ENCODE results near the gene MGMT.

The MGMT gene

GRCh38 chr10:129784891-129785290 lies 317.9 kb downstream of the MGMT start:
- DNase-seq (ENCODE audit: low spot score) = no peak
- TF ChIP-seq, protein P1, sequence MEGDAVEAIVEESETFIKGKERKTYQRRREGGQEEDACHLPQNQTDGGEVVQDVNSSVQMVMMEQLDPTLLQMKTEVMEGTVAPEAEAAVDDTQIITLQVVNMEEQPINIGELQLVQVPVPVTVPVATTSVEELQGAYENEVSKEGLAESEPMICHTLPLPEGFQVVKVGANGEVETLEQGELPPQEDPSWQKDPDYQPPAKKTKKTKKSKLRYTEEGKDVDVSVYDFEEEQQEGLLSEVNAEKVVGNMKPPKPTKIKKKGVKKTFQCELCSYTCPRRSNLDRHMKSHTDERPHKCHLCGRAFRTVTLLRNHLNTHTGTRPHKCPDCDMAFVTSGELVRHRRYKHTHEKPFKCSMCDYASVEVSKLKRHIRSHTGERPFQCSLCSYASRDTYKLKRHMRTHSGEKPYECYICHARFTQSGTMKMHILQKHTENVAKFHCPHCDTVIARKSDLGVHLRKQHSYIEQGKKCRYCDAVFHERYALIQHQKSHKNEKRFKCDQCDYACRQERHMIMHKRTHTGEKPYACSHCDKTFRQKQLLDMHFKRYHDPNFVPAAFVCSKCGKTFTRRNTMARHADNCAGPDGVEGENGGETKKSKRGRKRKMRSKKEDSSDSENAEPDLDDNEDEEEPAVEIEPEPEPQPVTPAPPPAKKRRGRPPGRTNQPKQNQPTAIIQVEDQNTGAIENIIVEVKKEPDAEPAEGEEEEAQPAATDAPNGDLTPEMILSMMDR (IDR thresholded peaks at IDR 0.05; ENCODE audit: extremely low read depth, missing control alignments) = no peak

DNA sequence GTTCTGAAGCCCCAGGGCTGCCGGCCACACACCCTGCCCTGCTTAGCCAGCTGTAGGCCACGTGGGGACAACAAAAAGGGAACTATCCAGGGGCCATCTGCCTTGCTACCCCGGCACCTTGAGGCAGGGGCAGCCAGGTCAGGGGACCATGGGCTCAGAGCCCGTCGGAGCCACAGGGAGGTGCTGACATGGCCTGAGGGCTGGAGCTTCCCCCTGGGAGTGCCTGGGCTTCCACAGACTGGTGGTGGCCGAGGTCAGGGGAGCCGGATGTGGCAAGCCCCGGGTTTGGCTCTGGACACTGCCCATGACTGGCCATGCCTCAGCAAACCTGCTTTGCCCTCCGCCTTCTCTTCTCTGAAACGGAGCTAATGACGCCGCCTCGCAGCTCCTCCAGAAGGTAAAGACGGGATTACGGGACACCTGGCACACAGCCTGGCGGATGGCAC lies 318.5 kb downstream of the MGMT start:
- TF ChIP-seq, protein P1 (IDR thresholded peaks at IDR 0.05; ENCODE audit: extremely low read depth, missing control alignments) = no peak
- no peak for DNase-seq (ENCODE audit: low spot score)

DNA sequence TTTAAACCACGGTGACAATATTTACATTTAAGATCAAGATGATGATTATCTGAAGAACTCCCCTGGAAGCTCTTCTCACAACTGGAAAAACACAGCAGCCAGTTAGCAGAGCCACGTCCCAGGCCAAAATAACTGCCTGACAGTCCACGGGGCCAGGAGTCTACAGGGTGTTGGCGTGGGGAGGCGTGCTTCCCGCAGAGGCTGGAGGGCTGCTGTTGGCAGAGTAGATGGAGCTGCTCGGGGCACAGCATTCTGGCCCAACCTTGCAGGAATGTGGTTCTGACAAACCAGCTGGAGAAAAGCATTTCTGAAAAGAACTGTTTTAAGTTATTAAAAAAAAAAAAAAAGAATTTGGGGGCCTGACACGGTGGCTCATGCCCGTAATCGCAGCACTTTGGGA lies 319.2 kb downstream of the MGMT start:
- TF ChIP-seq, protein P1 (IDR thresholded peaks at IDR 0.05; ENCODE audit: extremely low read depth, missing control alignments) = no peak
- no peak for DNase-seq (ENCODE audit: low spot score)

DNA sequence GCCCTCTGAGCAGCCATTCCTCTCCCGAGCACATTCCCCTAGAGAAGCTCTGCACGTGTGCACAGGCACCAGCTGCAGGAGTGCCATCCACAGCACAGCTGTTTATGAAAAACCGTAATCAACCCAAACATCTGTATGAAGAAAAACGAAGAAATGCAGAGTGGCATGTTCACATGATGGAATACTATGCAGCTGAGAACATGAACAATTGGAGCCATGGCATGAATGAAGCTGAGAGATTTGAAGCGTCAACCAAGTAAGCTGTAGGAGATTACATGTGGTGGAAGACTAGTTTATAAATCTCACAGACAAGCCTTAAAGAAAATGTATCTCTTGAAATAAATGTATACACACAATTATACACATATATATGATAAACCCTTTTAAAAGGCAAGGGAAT lies 320.5 kb downstream of the MGMT start:
- TF ChIP-seq, protein P1 (IDR thresholded peaks at IDR 0.05; ENCODE audit: extremely low read depth, missing control alignments) = no peak
- no peak for DNase-seq (ENCODE audit: low spot score)

- DNase-seq (ENCODE audit: low spot score) = no peak
- TF ChIP-seq, protein P1 (IDR thresholded peaks at IDR 0.05; ENCODE audit: extremely low read depth, missing control alignments) = no peak
These were observed 321.2 kb downstream of the MGMT start for GRCh38 chr10:129788215-129788614.

GRCh38 chr10:129790715-129791446 lies 323.8 kb downstream of the MGMT start:
- TF ChIP-seq, protein P1 (IDR thresholded peaks at IDR 0.05; ENCODE audit: extremely low read depth, missing control alignments) = no peak
- no peak for DNase-seq (ENCODE audit: low spot score)

- no peak for DNase-seq (ENCODE audit: low spot score)
- TF ChIP-seq, protein P1 (IDR thresholded peaks at IDR 0.05; ENCODE audit: extremely low read depth, missing control alignments) = no peak
These were observed 325.1 kb downstream of the MGMT start for GRCh38 chr10:129792141-129792540.

All from GM20000 (cell line).